Neutrophil (primary cell): ENCODE results near the gene MAP1S.

Experiments used
- H3K27ac ChIP-seq: fragments of 200-600 bp; sonication (generic); 2 replicates; pipeline ENCODE4 v1.5.1; 2016; ENCODE audit warnings: mild to moderate bottlenecking, moderate library complexity
- H3K27me3 ChIP-seq: fragments of 200-600 bp; sonication (generic); 2 replicates; pipeline ENCODE4 v1.6.0; 2016; ENCODE audit warnings: mild to moderate bottlenecking
- H3K36me3 ChIP-seq: fragments of 200-600 bp; sonication (generic); 2 replicates; pipeline ENCODE4 v1.5.1; 2017
- H3K4me1 ChIP-seq, 2 experiments: fragments of 200-600 bp in 1 of 2; sonication (generic) in 1 of 2; 1 replicate in 1 of 2; 2 replicates in 1 of 2; pipeline versions ENCODE4 v1.5.1 to v1.6.1; 2013 to 2016; ENCODE audit warnings: low read depth in 1 of 2, low read length in 1 of 2, mild to moderate bottlenecking in 1 of 2, moderate library complexity in 1 of 2; ENCODE audit not compliant: control insufficient read depth in 1 of 2, insufficient read depth in 1 of 2
- H3K4me3 ChIP-seq, 2 experiments: fragments of 200-600 bp in 1 of 2; sonication (generic) in 1 of 2; 1 replicate in 1 of 2; 2 replicates in 1 of 2; pipeline ENCODE4 v1.5.1; 2013 to 2016; ENCODE audit warnings: low read depth in 1 of 2, low read length in 1 of 2, mild to moderate bottlenecking in 1 of 2, moderate library complexity in 1 of 2
- H3K9me3 ChIP-seq: fragments of 200-600 bp; sonication (generic); 2 replicates; pipeline ENCODE4 v1.5.1; 2016
- TF ChIP-seq, protein P1 (sequence below): fragments of 200-600 bp; sonication (generic); IDR thresholded peaks from 2 replicates; pipeline ENCODE4 v1.5.1; 2016; ENCODE audit warnings: antibody characterized with exemption

Gene MAP1S

DNA sequence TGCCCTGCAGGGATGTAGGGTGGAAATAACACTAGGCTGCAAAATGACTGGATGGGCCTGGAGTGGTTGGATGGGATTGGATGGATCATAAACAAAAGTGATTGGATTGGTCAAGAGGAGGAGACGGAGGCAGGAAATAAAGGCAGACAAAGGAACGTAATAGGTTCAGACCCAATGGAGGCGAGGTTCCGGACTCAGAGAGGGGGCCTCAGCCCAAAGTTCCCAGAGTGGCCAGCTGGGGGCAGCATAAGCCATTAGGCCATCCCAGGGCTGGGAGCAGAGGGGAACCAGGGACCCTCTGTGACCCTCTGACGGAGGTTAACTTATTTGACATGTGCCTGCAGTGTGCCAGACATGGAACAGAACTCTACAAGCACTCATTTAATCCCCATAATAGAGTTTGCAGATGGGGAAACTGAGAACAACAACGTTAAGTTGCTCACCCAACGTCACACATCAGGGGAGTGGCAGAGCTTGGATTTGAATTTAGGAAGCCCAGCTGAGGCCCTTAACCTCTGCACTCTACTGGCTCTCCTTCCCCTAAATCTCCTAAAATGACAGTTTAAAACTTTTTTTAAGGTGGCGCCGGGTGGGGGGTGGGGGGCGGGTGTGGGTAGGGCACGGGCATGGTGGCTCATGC, 15.3 kb upstream of the MAP1S start:
- Histone ChIP-seq H3K9me3 (no peaks in the 10 kb centered on the region), H3K4me3 (no peak overlapping the region), H3K27me3 (peaks cover 17% of the 10 kb centered on the region), H3K4me1 (peaks cover 0 to 3% of the 10 kb centered on the region in 2 experiments), H3K27ac (no peak overlapping the region), H3K36me3 (no peaks in the 10 kb centered on the region)
- TF ChIP-seq, protein P1, sequence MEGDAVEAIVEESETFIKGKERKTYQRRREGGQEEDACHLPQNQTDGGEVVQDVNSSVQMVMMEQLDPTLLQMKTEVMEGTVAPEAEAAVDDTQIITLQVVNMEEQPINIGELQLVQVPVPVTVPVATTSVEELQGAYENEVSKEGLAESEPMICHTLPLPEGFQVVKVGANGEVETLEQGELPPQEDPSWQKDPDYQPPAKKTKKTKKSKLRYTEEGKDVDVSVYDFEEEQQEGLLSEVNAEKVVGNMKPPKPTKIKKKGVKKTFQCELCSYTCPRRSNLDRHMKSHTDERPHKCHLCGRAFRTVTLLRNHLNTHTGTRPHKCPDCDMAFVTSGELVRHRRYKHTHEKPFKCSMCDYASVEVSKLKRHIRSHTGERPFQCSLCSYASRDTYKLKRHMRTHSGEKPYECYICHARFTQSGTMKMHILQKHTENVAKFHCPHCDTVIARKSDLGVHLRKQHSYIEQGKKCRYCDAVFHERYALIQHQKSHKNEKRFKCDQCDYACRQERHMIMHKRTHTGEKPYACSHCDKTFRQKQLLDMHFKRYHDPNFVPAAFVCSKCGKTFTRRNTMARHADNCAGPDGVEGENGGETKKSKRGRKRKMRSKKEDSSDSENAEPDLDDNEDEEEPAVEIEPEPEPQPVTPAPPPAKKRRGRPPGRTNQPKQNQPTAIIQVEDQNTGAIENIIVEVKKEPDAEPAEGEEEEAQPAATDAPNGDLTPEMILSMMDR: peak; percentile 92

DNA sequence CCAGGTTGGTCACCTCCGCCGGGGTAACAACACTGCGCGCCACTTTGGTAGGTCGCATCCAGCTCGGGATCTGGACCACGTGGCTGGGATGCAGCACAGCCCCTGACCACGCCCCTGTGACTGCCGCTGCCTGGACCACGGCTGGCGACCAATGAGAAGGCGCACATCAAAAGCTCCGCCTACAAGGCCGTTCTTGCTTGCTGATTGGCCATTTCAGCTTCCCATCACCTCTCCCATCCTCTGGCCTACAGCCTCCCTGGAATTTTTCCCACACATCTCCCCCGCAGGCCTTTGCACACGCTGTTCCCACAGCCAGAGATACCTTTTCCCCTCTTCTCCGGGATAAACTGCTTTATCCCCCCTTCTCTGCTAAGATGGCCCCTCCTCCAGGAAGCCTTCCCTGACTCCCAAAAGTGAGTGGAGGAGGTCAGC, 12.5 kb upstream of the MAP1S start:
- no peak overlapping the region for H3K27ac ChIP-seq
- no peaks in the 10 kb centered on the region for H3K27me3 ChIP-seq
- H3K4me3 ChIP-seq: no peak overlapping the region
- peaks cover 0 to 3% of the 10 kb centered on the region in 2 experiments for H3K4me1 ChIP-seq
- TF ChIP-seq, protein P1: no peak
- no peaks in the 10 kb centered on the region for H3K9me3 ChIP-seq
- no peaks in the 10 kb centered on the region for H3K36me3 ChIP-seq

DNA sequence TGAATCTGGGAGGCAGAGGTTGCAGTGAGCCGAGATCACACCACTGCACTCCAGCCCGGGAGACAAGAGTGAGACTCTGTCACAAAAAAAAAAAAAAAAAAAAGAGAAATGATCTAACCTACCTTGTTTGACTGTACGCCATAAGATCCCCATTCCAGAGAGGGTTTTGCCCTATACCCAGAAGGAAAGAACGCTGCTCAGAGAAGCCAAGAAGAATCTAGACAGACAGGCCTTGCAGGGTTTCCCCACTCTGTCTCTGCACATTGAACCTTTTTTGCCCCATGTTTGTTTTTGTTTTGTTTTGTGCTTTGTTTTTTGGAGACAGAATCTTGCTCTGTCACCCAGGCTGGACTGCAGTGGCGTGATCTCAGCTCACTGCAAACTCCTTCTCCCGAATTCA, 7.4 kb upstream of the MAP1S start:
- Histone ChIP-seq H3K4me1 (peaks cover 5 to 8% of the 10 kb centered on the region in 2 experiments), H3K27ac (no peak overlapping the region), H3K36me3 (no peaks in the 10 kb centered on the region), H3K27me3 (no peaks in the 10 kb centered on the region), H3K4me3 (no peak overlapping the region), H3K9me3 (no peaks in the 10 kb centered on the region)
- TF ChIP-seq, protein P1: no peak

DNA sequence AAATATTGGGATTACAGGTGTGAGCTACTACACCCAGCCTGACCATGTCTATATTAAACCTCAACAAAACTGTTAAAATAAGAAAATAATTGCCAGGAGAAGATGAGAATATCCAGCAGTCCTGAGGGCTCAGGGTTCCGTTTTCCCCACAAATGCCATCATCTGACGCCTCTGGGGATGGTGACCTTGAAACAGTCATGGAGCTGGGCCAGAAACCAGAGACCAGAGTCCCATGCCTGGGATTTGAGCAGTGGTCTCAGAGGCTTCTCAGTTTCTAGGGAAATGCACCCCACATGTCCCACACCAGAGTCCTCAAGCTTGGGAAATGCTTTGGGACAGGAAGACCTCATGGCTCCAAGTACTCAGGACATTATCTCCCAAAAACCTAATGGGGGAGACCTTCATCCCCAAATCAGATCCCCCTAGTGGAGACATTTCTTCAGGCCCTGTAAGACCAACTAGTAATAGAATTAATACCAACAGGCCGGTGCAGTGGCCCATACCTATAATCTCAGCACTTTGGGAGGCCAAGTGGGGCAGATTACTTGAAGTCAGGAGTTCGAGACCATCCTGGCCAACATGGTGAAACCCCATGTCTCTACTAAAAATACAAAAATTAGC, 2.9 kb upstream of the MAP1S start:
- TF ChIP-seq, protein P1: no peak
- Histone ChIP-seq H3K27ac (peak overlapping the region; percentile 86), H3K9me3 (no peaks in the 10 kb centered on the region), H3K27me3 (no peaks in the 10 kb centered on the region), H3K4me1 (peaks cover 45 to 47% of the 10 kb centered on the region in 2 experiments), H3K4me3 (peak overlapping the region in 1 of 2 experiments; percentile 37), H3K36me3 (no peaks in the 10 kb centered on the region)

DNA sequence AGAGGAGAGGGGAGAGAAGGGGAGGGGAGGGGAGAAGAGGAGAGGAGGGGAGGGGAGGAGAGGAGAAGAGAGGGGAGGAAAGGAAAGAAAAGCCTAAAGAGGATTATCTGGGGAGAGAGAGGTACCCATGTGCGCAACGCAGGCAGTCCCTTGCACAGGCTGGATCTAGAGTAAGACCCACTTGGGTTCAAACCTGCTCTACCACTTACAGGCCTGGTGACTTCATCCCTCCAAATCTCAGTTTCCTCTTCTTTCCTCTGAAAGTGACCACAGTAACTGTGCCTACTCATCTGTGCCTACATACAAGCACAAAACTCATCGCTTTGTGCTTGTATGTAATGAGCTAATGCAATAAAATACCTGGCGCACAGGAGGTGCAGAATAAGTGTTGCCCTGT, 732 bp upstream of the MAP1S start:
- H3K36me3 ChIP-seq: peaks cover 13% of the 10 kb centered on the region
- H3K4me3 ChIP-seq: peak overlapping the region; percentile 80 to 83
- peak overlapping the region; percentile 77 for H3K27ac ChIP-seq
- peaks cover 59 to 60% of the 10 kb centered on the region in 2 experiments for H3K4me1 ChIP-seq
- H3K9me3 ChIP-seq: no peaks in the 10 kb centered on the region
- TF ChIP-seq, protein P1: no peak
- no peaks in the 10 kb centered on the region for H3K27me3 ChIP-seq
